CD14-positive monocyte (primary cell): Measurements from ENCODE around the gene KIAA1549. TPM values are rescaled to one million over a fixed set of nuclear protein-coding genes. Genes with fewer than 3 reads are reported as not detected.

ENCODE experiments used
- DNase-seq, 3 donors: peaks; one replicate each; pipeline ENCODE4 v3.0.0-alpha.2; 2011 to 2022
- H2AFZ ChIP-seq: 2 replicates; pipeline ENCODE4 v1.6.0; 2012; ENCODE audit warnings: mild to moderate bottlenecking, low read depth, low read length, inconsistent platforms; ENCODE audit not compliant: insufficient read depth, poor library complexity, severe bottlenecking
- H3K27ac ChIP-seq, 2 donors: 1 replicate in 1 of 2; 2 replicates in 1 of 2; pipeline ENCODE4 v1.5.1; 2012 to 2013; ENCODE audit warnings: low read length in 2 of 2, control low read depth in 1 of 2, inconsistent platforms in 1 of 2, low read depth in 1 of 2, mild to moderate bottlenecking in 1 of 2
- H3K27me3 ChIP-seq, 2 donors: one replicate each; pipeline versions ENCODE4 v1.6.0 to v1.6.1; 2011 to 2013; ENCODE audit warnings: low read length in 2 of 2; ENCODE audit not compliant: control insufficient read depth in 2 of 2, insufficient read depth in 2 of 2
- H3K36me3 ChIP-seq, 2 donors: replicated peaks in 1 of 2; 1 replicate in 1 of 2; 2 replicates in 1 of 2; pipeline versions ENCODE4 v1.5.1 to v1.6.1; 2012 to 2013; ENCODE audit warnings: low read length in 2 of 2, control low read depth in 1 of 2, inconsistent platforms in 1 of 2, mild to moderate bottlenecking in 1 of 2; ENCODE audit not compliant: insufficient read depth in 2 of 2, control insufficient read depth in 1 of 2
- H3K4me1 ChIP-seq, 2 donors: 1 replicate in 1 of 2; 2 replicates in 1 of 2; pipeline versions ENCODE4 v1.5.1 to v1.6.1; 2012 to 2013; ENCODE audit warnings: low read length in 2 of 2, control low read depth in 1 of 2, inconsistent platforms in 1 of 2, mild to moderate bottlenecking in 1 of 2, moderate library complexity in 1 of 2; ENCODE audit not compliant: insufficient read depth in 2 of 2, control insufficient read depth in 1 of 2
- H3K4me2 ChIP-seq: replicated peaks from 2 replicates; pipeline ENCODE3; 2012; ENCODE audit warnings: low read length, moderate library complexity, mild to moderate bottlenecking; ENCODE audit not compliant: poor library complexity, severe bottlenecking; ENCODE audit errors: extremely low read depth
- H3K4me3 ChIP-seq, 3 experiments: fragments of 200-600 bp in 1 of 3; sonication (generic) in 1 of 3; replicated peaks in 1 of 3; 1 replicate in 2 of 3; 2 replicates in 1 of 3; pipeline ENCODE4 v1.5.1; 2011 to 2013; ENCODE audit warnings: low read length in 3 of 3, mild to moderate bottlenecking in 3 of 3, control low read depth in 2 of 3, low read depth in 2 of 3, inconsistent platforms in 1 of 3, moderate library complexity in 1 of 3
- H3K79me2 ChIP-seq: 2 replicates; pipeline ENCODE4 v1.6.0; 2012; ENCODE audit warnings: mild to moderate bottlenecking, control low read depth, inconsistent platforms, low read length, moderate library complexity; ENCODE audit not compliant: insufficient read depth
- H3K9ac ChIP-seq: 2 replicates; pipeline ENCODE4 v1.6.0; 2017; ENCODE audit warnings: low read length, mild to moderate bottlenecking; ENCODE audit not compliant: insufficient read depth, poor library complexity, severe bottlenecking
- H3K9me3 ChIP-seq, 2 donors: replicated peaks in 1 of 2; 1 replicate in 1 of 2; 2 replicates in 1 of 2; pipeline versions ENCODE4 v1.5.1 to v1.6.1; 2012 to 2013; ENCODE audit warnings: low read length in 2 of 2, control low read depth in 1 of 2; ENCODE audit not compliant: control insufficient read depth in 1 of 2, insufficient read depth in 1 of 2
- H4K20me1 ChIP-seq: 2 replicates; pipeline ENCODE4 v1.6.0; 2012; ENCODE audit warnings: mild to moderate bottlenecking, low read length, control low read depth, moderate library complexity; ENCODE audit not compliant: insufficient read depth
- H3K27ac Mint-ChIP-seq, 7 donors: one replicate each; pipeline ENCODE4 v1.8.0; 2020; ENCODE audit warnings: mild to moderate bottlenecking in 7 of 7, mixed read lengths in 7 of 7, moderate library complexity in 6 of 7, inconsistent platforms in 2 of 7
- H3K27me3 Mint-ChIP-seq, 3 donors: one replicate each; pipeline ENCODE4 v1.8.0; 2021 to 2022; ENCODE audit warnings: low read depth in 3 of 3, mild to moderate bottlenecking in 3 of 3, mixed read lengths in 3 of 3, moderate library complexity in 3 of 3, inconsistent platforms in 1 of 3
- H3K36me3 Mint-ChIP-seq, 2 donors: one replicate each; pipeline ENCODE4 v1.8.0; 2020; ENCODE audit warnings: mixed read lengths in 2 of 2, inconsistent platforms in 1 of 2, mild to moderate bottlenecking in 1 of 2
- H3K4me1 Mint-ChIP-seq: one replicate; pipeline ENCODE4 v1.8.0; 2020; ENCODE audit warnings: mild to moderate bottlenecking, mixed read lengths
- H3K4me3 Mint-ChIP-seq, 2 donors: one replicate each; pipeline ENCODE4 v1.8.0; 2020; ENCODE audit warnings: mild to moderate bottlenecking in 2 of 2, mixed read lengths in 2 of 2, moderate library complexity in 1 of 2
- H3K9me3 Mint-ChIP-seq, 7 donors: one replicate each; pipeline ENCODE4 v1.8.0; 2020 to 2022; ENCODE audit warnings: mixed read lengths in 7 of 7, mild to moderate bottlenecking in 6 of 7, moderate library complexity in 6 of 7, inconsistent platforms in 2 of 7
- WGBS: methylation state at CpG from one replicate; pipeline ENCODE4 v1.1.5; 2013; ENCODE audit warnings: missing lambda C conversion rate; ENCODE audit not compliant: insufficient coverage; 5-methylcytosine and 5-hydroxymethylcytosine counted together
- intact Hi-C, 2 donors: fragments of 100-400 bp; cut with micrococcal nuclease; formaldehyde crosslinking; loops; one replicate each; pipeline versions ENCODE4 v1.15.0 to v1.15.1; 2023
- polyA plus RNA-seq, 3 donors: library from polyadenylated mRNA; depleted of rRNA in 1 of 3; unstranded in 2 of 3; stranded (reverse) in 1 of 3; fragments of 300-500 nt in 2 of 3; fragments of >200 nt in 1 of 3; fragmentation: Illumina TruSeq in 2 of 3; gene quantifications; 1 replicate in 2 of 3; 2 replicates in 1 of 3; pipeline ENCODE4 v1.2.3, GENCODE V29; 2012 to 2021
- TF ChIP-seq, protein P1 (sequence below): fragments of 200-600 bp; IDR thresholded peaks from one replicate; pipeline ENCODE4 v1.8.0; 2022; ENCODE audit warnings: antibody characterized with exemption, mild to moderate bottlenecking

Gene KIAA1549
- polyA plus RNA-seq, 3 donors: 0.03 TPM; not detected in 1

DNA sequence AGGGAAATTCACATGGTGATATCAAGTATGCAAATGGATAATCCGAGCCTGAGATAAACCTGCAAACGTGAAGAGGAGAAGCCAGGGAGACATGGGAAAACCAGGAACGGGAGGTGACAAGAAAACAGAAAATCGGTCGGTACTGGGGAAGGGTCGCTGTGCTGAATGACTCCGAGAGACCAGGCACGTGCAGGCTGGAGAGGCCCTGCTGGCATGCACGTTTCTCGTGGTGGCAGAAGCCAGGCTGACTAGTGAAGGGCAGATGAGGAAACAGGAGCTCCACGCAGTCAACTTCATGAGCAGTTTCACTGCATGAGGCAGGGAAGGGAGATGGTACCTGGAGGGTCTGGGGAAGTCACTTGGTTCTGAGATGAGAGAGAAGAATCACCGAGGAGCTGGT is 48.3 kb downstream of the KIAA1549 start:
- Mint-ChIP-seq H3K9me3 (peaks cover 0 to 3% (median 0%) of the 10 kb centered on the region in 7 donors), H3K27ac (no peak overlapping the region), H3K36me3 (no peaks in the 10 kb centered on the region)

DNA sequence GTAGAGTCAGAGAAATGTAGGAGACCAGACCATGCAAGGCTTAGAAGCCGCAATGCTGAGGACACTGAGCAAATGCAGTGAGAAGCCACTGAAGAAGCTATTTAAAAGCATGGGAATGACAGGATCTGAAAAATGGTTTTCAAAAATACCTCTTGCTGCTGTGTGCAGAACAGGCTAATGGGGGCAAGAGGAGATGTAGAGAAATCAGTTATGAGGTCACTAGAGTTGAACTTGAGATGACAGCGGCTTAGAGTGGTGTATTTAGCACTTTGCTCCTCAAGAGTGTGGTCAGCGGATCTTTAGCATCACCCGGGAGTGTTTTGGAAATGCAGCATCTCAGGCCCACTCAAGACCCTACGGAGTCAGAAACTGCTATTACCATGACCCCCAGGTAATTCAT is 48.8 kb downstream of the KIAA1549 start:
- H3K4me3 ChIP-seq: no peak overlapping the region
- no peak overlapping the region for H2AFZ ChIP-seq
- H3K27me3 ChIP-seq: no peaks in the 10 kb centered on the region
- H3K9me3 ChIP-seq: no peaks in the 10 kb centered on the region
- no peaks in the 10 kb centered on the region for H4K20me1 ChIP-seq
- no peak overlapping the region for H3K27ac ChIP-seq
- H3K4me1 ChIP-seq: no peaks in the 10 kb centered on the region
- no peaks in the 10 kb centered on the region for H3K79me2 ChIP-seq
- peaks cover 0 to 3% (median 0%) of the 10 kb centered on the region in 7 donors for H3K9me3 Mint-ChIP-seq
- no peak overlapping the region for H3K4me2 ChIP-seq
- no peaks in the 10 kb centered on the region for H3K36me3 ChIP-seq
- H3K4me3 Mint-ChIP-seq: no peak overlapping the region
- H3K4me1 Mint-ChIP-seq: no peaks in the 10 kb centered on the region
- 100% methylated on average over 3 of the region's 5 CpGs for WGBS
- H3K9ac ChIP-seq: no peak overlapping the region
- H3K27ac Mint-ChIP-seq: no peak overlapping the region
- H3K27me3 Mint-ChIP-seq: peaks cover 0 to 2% (median 1%) of the 10 kb centered on the region in 3 donors
- intact Hi-C loops: no loop called here
- no peaks in the 10 kb centered on the region for H3K36me3 Mint-ChIP-seq
- DNase-seq: no peak
- TF ChIP-seq, protein P1, sequence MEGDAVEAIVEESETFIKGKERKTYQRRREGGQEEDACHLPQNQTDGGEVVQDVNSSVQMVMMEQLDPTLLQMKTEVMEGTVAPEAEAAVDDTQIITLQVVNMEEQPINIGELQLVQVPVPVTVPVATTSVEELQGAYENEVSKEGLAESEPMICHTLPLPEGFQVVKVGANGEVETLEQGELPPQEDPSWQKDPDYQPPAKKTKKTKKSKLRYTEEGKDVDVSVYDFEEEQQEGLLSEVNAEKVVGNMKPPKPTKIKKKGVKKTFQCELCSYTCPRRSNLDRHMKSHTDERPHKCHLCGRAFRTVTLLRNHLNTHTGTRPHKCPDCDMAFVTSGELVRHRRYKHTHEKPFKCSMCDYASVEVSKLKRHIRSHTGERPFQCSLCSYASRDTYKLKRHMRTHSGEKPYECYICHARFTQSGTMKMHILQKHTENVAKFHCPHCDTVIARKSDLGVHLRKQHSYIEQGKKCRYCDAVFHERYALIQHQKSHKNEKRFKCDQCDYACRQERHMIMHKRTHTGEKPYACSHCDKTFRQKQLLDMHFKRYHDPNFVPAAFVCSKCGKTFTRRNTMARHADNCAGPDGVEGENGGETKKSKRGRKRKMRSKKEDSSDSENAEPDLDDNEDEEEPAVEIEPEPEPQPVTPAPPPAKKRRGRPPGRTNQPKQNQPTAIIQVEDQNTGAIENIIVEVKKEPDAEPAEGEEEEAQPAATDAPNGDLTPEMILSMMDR: no peak

More for the DNA sequence above, 48.3 kb downstream of the KIAA1549 start:
- Histone ChIP-seq H3K9ac (no peak overlapping the region), H3K4me1 (no peaks in the 10 kb centered on the region), H3K4me2 (no peak overlapping the region), H3K27me3 (no peaks in the 10 kb centered on the region), H3K27ac (no peak overlapping the region), H3K4me3 (no peak overlapping the region), H3K36me3 (no peaks in the 10 kb centered on the region), H3K9me3 (no peaks in the 10 kb centered on the region), H4K20me1 (no peaks in the 10 kb centered on the region), H3K79me2 (no peaks in the 10 kb centered on the region), H2AFZ (no peak overlapping the region)
- 96% methylated on average over 11 of the region's 12 CpGs for WGBS
- no peak for DNase-seq
- TF ChIP-seq, protein P1: no peak
- intact Hi-C loops: no loop called here
- no peak overlapping the region for H3K4me3 Mint-ChIP-seq
- peaks cover 0 to 2% (median 1%) of the 10 kb centered on the region in 3 donors for H3K27me3 Mint-ChIP-seq
- H3K4me1 Mint-ChIP-seq: no peaks in the 10 kb centered on the region
